ENCODE results near the gene ELK1. TPM values are rescaled to one million over a fixed set of nuclear protein-coding genes. Genes with fewer than 3 reads are reported as not detected.
A peak's percentile ranks its signal among the peaks of the same experiment; 100 is the strongest.

ELK1 gene
- total and polyA plus RNA-seq, 7 experiments from 2014 or later: 24.0 to 62.4 (median 34.0) TPM

DNA sequence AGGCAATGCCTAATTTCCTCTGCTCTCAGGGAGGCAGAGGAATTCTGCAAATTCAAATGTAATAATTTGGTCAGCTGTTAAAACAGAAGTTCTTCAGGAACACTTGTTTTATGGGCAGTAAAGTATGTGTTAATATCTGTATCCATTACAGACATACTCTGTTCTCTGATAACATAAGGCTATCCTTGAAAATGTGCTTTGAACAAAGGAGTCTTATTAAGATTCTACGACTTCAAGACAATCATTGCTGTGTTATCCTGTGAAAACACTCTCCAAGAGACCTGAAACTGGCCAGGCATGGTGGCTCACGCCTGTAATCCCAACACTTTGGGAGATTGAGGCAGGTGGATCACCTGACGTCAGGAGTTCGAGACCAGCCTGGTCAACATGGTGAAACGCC, 18.7 kb downstream of the ELK1 start:
- intact Hi-C loops (cut with micrococcal nuclease): loop anchor here in 1 of 2 donors (5.0 kb wide), 1 partner anchor 414 kb away; the partner anchor contains the start of gene CDK16
- peaks cover 0 to 9% (median 0%) of the 10 kb centered on the region in 3 experiments for H3K36me3 ChIP-seq (ENCODE audit: control insufficient read depth in 2 of 3, insufficient read depth in 3 of 3, low read length in 3 of 3)
- ATAC-seq (no peak), DNase-seq (no peak)
- H3K4me3 ChIP-seq (ENCODE audit: low read length): no peak overlapping the region
- H3K4me1 ChIP-seq (ENCODE audit: control insufficient read depth in 2 of 2, insufficient read depth in 2 of 2, low read length in 2 of 2): peaks cover 3 to 7% of the 10 kb centered on the region in 2 donors
- ChIA-PET POLR2A (interaction anchor here (0.5 to 1.9 kb wide), 3 partner anchors 9 to 80 kb away, joined by 3 to 12 read pairs (median 3); no protein-coding TSS in a partner anchor), CTCF (no interaction called here)
- Mint-ChIP-seq H3K9me3 (peaks cover 0 to 2% (median 0%) of the 10 kb centered on the region in 11 donors), H3K4me1 (peaks cover 0 to 31% (median 25%) of the 10 kb centered on the region in 7 donors), H3K4me3 (no peak overlapping the region), H3K36me3 (peaks cover 0 to 5% (median 0%) of the 10 kb centered on the region in 5 donors), H3K27ac (peak overlapping the region in 2 of 9 donors; percentile 8 to 95), H3K27me3 (no peaks in the 10 kb centered on the region)
- H3K27me3 ChIP-seq (ENCODE audit: control insufficient read depth in 2 of 2, insufficient read depth in 2 of 2, low read length in 2 of 2): no peaks in the 10 kb centered on the region
- H3K27ac ChIP-seq (ENCODE audit: low read depth, low read length): no peak overlapping the region
- H3K9me3 ChIP-seq (ENCODE audit: control insufficient read depth in 2 of 3, low read length in 3 of 3): no peaks in the 10 kb centered on the region

DNA sequence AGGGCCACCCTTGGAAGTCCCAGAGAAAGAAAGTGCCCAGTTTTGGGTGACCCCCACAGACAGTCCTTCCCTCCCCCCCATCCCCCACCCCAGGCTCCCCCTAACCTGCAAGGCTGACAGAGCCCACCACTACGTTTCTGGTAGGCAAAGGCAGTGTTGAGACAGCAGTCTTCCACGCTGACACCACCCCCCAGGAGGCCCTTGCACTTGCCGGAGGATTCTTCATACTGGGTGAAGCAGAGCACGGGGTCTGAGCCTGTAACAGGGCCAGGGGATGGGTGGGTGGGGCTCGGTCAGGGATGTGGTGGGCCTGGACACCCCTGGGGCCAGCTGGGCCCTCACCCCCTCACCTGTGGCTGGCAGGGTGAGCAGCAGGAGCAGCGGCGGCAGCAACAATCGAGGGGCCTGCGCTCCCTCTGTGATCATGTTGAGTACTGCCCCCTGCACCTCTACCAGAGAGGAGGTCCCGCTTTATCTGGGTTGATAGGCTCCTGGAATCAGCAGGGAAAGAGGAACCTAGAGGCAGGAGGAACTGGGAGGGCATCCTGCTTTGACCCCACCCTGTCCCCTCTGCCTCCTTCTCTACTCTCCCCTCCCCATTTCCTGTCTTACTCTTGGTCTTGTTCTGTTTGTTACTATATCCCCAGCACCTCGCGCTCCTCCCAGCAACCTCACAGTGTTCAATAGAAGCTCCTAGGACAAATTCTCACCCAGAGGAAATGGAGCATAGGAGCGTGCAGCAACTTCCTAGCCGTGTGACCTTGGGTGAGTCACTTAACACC, 20.8 kb downstream of the ELK1 start, which contains the start of gene CFP:
TSS of gene CFP (minus strand) at position 512 of the 782 bp plus-strand sequence. CDS start at position 426, 86 bp downstream.
- peaks cover 3% of the 10 kb centered on the region in 2 donors for H3K4me1 ChIP-seq (ENCODE audit: control insufficient read depth in 2 of 2, insufficient read depth in 2 of 2, low read length in 2 of 2)
- Mint-ChIP-seq H3K27me3 (no peaks in the 10 kb centered on the region), H3K9me3 (peaks cover 0 to 2% (median 0%) of the 10 kb centered on the region in 11 donors), H3K36me3 (peaks cover 0 to 9% (median 0%) of the 10 kb centered on the region in 5 donors), H3K27ac (peak within 1 kb of the TSS; percentile 72 to 95 (median 91)), H3K4me3 (peak within 1 kb of the TSS; percentile 83 to 95 (median 90)), H3K4me1 (peaks cover 0 to 31% (median 27%) of the 10 kb centered on the region in 7 donors)
- H3K36me3 ChIP-seq (ENCODE audit: control insufficient read depth in 2 of 3, insufficient read depth in 3 of 3, low read length in 3 of 3): peaks cover 0 to 7% (median 0%) of the 10 kb centered on the region in 3 experiments
- peak in 4 of 9 donors; percentile 35 to 45 (median 42) for DNase-seq
- no peaks in the 10 kb centered on the region for H3K27me3 ChIP-seq (ENCODE audit: control insufficient read depth in 2 of 2, insufficient read depth in 2 of 2, low read length in 2 of 2)
- intact Hi-C loops (cut with micrococcal nuclease): loop anchor here in 1 of 2 donors (1.0 to 5.0 kb wide), 6 partner anchors 8 to 412 kb away; partner anchors contain the start of genes ARAF, CDK16, ELK1 and TIMP1
- ATAC-seq: peak; percentile 61
- H3K4me3 ChIP-seq (ENCODE audit: low read length): peak within 1 kb of the TSS; percentile 61
- H3K27ac ChIP-seq (ENCODE audit: low read depth, low read length): peak within 1 kb of the TSS; percentile 64
- no peaks in the 10 kb centered on the region for H3K9me3 ChIP-seq (ENCODE audit: control insufficient read depth in 2 of 3, low read length in 3 of 3)
- POLR2A ChIA-PET: interaction anchor here (0.5 to 2.2 kb wide), 13 partner anchors 10 to 268 kb away, joined by 3 to 12 read pairs (median 4); partner anchors contain the start of genes ARAF, ELK1 and SYN1
- CTCF ChIA-PET: interaction anchor here (1.1 to 2.5 kb wide), 3 partner anchors 12 to 90 kb away, joined by 4 to 15 read pairs (median 5); no protein-coding TSS in a partner anchor

GRCh38 chrX:47628982-47629381, 21.4 kb downstream of the ELK1 start:
- Mint-ChIP-seq H3K4me1 (peaks cover 0 to 34% (median 28%) of the 10 kb centered on the region in 7 donors), H3K27me3 (peaks cover 0 to 3% (median 0%) of the 10 kb centered on the region in 5 donors), H3K4me3 (peak overlapping the region; percentile 83 to 95 (median 90)), H3K9me3 (peaks cover 0 to 2% (median 0%) of the 10 kb centered on the region in 11 donors), H3K36me3 (peaks cover 0 to 9% (median 0%) of the 10 kb centered on the region in 5 donors), H3K27ac (peak overlapping the region; percentile 72 to 95 (median 89))
- H3K27ac ChIP-seq (ENCODE audit: low read depth, low read length): peak overlapping the region; percentile 64
- no peaks in the 10 kb centered on the region for H3K27me3 ChIP-seq (ENCODE audit: control insufficient read depth in 2 of 2, insufficient read depth in 2 of 2, low read length in 2 of 2)
- peak in 4 of 9 donors; percentile 14 to 35 (median 30) for DNase-seq
- ChIA-PET POLR2A (interaction anchor here (0.8 to 2.2 kb wide), 6 partner anchors 10 to 72 kb away, joined by 3 to 11 read pairs (median 5); partner anchors contain the start of genes ARAF and SYN1), CTCF (interaction anchor here (0.9 to 2.5 kb wide), 5 partner anchors 13 to 90 kb away, joined by 4 to 15 read pairs (median 5); no protein-coding TSS in a partner anchor)
- intact Hi-C loops (cut with micrococcal nuclease): loop anchor here in 1 of 2 donors (1.0 to 2.0 kb wide), 5 partner anchors 8 to 88 kb away; partner anchors contain the start of genes ARAF, ELK1 and TIMP1
- H3K4me1 ChIP-seq (ENCODE audit: control insufficient read depth in 2 of 2, insufficient read depth in 2 of 2, low read length in 2 of 2): peaks cover 0 to 3% of the 10 kb centered on the region in 2 donors
- H3K36me3 ChIP-seq (ENCODE audit: control insufficient read depth in 2 of 3, insufficient read depth in 3 of 3, low read length in 3 of 3): peaks cover 0 to 4% (median 0%) of the 10 kb centered on the region in 3 experiments
- H3K9me3 ChIP-seq (ENCODE audit: control insufficient read depth in 2 of 3, low read length in 3 of 3): no peaks in the 10 kb centered on the region
- H3K4me3 ChIP-seq (ENCODE audit: low read length): peak overlapping the region; percentile 33
- ATAC-seq: peak; percentile 33

- no peaks in the 10 kb centered on the region for H3K27me3 ChIP-seq (ENCODE audit: control insufficient read depth in 2 of 2, insufficient read depth in 2 of 2, low read length in 2 of 2)
- peaks cover 0 to 4% (median 0%) of the 10 kb centered on the region in 3 experiments for H3K36me3 ChIP-seq (ENCODE audit: control insufficient read depth in 2 of 3, insufficient read depth in 3 of 3, low read length in 3 of 3)
- ChIA-PET CTCF (interaction anchor here (1.6 kb wide), 1 partner anchor 84 kb away, joined by 3 read pairs; no protein-coding TSS in a partner anchor), POLR2A (interaction anchor here (1.0 to 2.8 kb wide), 2 partner anchors 12 to 29 kb away, joined by 3 to 9 read pairs; no protein-coding TSS in a partner anchor)
- H3K36me3 Mint-ChIP-seq: peaks cover 0 to 9% (median 0%) of the 10 kb centered on the region in 5 donors
- peaks cover 0 to 27% (median 0%) of the 10 kb centered on the region in 5 donors for H3K27me3 Mint-ChIP-seq
- DNase-seq: no peak
- H3K4me3 Mint-ChIP-seq: peak overlapping the region in 3 of 10 donors; percentile 6 to 42 (median 41)
- peaks cover under 1 to 3% of the 10 kb centered on the region in 2 donors for H3K4me1 ChIP-seq (ENCODE audit: control insufficient read depth in 2 of 2, insufficient read depth in 2 of 2, low read length in 2 of 2)
- no peaks in the 10 kb centered on the region for H3K9me3 ChIP-seq (ENCODE audit: control insufficient read depth in 2 of 3, low read length in 3 of 3)
- H3K27ac ChIP-seq (ENCODE audit: low read depth, low read length): no peak overlapping the region
- intact Hi-C loops (cut with micrococcal nuclease): no loop called here
- no peak for ATAC-seq
- peaks cover 0 to 39% (median 27%) of the 10 kb centered on the region in 7 donors for H3K4me1 Mint-ChIP-seq
- H3K27ac Mint-ChIP-seq: peak overlapping the region in 1 of 9 donors; percentile 51
- H3K9me3 Mint-ChIP-seq: peaks cover 0 to 4% (median 0%) of the 10 kb centered on the region in 11 donors
- H3K4me3 ChIP-seq (ENCODE audit: low read length): no peak overlapping the region
These were observed 25.0 kb downstream of the ELK1 start for GRCh38 chrX:47625365-47625764.

GRCh38 chrX:47623540-47624027, 26.8 kb downstream of the ELK1 start:
- H3K27me3 ChIP-seq (ENCODE audit: control insufficient read depth in 2 of 2, insufficient read depth in 2 of 2, low read length in 2 of 2): no peaks in the 10 kb centered on the region
- peaks cover 0 to 4% (median 0%) of the 10 kb centered on the region in 3 experiments for H3K36me3 ChIP-seq (ENCODE audit: control insufficient read depth in 2 of 3, insufficient read depth in 3 of 3, low read length in 3 of 3)
- Mint-ChIP-seq H3K4me3 (peak overlapping the region; percentile 75 to 92 (median 86)), H3K36me3 (peaks cover 0 to 9% (median 0%) of the 10 kb centered on the region in 5 donors), H3K4me1 (peaks cover 0 to 44% (median 18%) of the 10 kb centered on the region in 7 donors), H3K27ac (peak overlapping the region in 5 of 9 donors; percentile 23 to 83 (median 77)), H3K27me3 (peaks cover 0 to 36% (median 3%) of the 10 kb centered on the region in 5 donors), H3K9me3 (peaks cover 0 to 2% (median 0%) of the 10 kb centered on the region in 11 donors)
- no peaks in the 10 kb centered on the region for H3K9me3 ChIP-seq (ENCODE audit: control insufficient read depth in 2 of 3, low read length in 3 of 3)
- H3K4me1 ChIP-seq (ENCODE audit: control insufficient read depth in 2 of 2, insufficient read depth in 2 of 2, low read length in 2 of 2): peaks cover 4% of the 10 kb centered on the region in 2 donors
- ChIA-PET POLR2A (interaction anchor here (0.6 to 2.8 kb wide), 10 partner anchors 13 to 1567 kb away, joined by 3 to 9 read pairs (median 4); partner anchors contain the start of genes TBC1D25 and TIMP1), CTCF (interaction anchor here (1.6 kb wide), 1 partner anchor 82 kb away, joined by 3 read pairs; no protein-coding TSS in a partner anchor)
- DNase-seq (peak in 7 of 9 donors; percentile 47 to 64 (median 56)), ATAC-seq (peak; percentile 51)
- intact Hi-C loops (cut with micrococcal nuclease): loop anchor here (1.0 to 5.0 kb wide), 3 partner anchors 27 to 431 kb away; partner anchors contain the start of genes ELK1 (in 1 of the 2), TIMP1 (in 1 of the 2) and UBA1 (in 1 of the 2)
- peak overlapping the region; percentile 41 for H3K27ac ChIP-seq (ENCODE audit: low read depth, low read length)
- H3K4me3 ChIP-seq (ENCODE audit: low read length): peak overlapping the region; percentile 55

Measured in naive thymus-derived CD4-positive, alpha-beta T cell (primary cell).